A549 treated with AZD9567 at 1 μM for 4 hours (cell line): ENCODE data around the gene PHLPP1. TPM values are rescaled to one million over a fixed set of nuclear protein-coding genes. Genes with fewer than 3 reads are reported as not detected.

ENCODE experiments used
- total RNA-seq: library from RNA; stranded (reverse); fragments of 200-300 nt; extraction: Qiagen RNA extraction; gene quantifications from 5 replicates; pipeline ENCODE4 v1.2.3, GENCODE V29; 2022; ENCODE audit not compliant: insufficient read depth

PHLPP1 gene
- total RNA-seq = 5.7 to 13.1 TPM (median 7.0 TPM) in 5 replicates

DNA sequence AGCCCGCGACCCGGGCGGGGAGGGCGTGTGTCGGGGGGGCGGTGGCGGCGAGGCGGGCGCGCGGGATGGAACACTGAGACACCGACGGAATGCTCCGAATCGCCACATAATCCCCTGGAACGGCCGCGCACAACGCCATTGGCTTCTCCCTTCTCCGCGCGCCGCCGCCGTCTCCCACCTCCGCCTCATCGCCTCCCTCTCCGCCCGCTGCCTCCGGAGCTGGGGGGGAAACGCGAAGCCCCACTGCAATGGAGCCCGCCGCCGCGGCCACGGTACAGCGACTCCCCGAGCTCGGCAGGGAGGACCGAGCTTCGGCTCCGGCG lies at the start of gene PHLPP1:
TSS of gene PHLPP1 (plus strand) at position 106 of the 323 bp plus-strand sequence. CDS start at position 249, 143 bp downstream.

Other genes with a start within 250 kb of the PHLPP1 start
- gene ZCCHC2, start 192.5 kb upstream of the PHLPP1 start, total RNA-seq = 8.8 to 14.2 TPM (median 9.3 TPM) in 5 replicates